Measurements from ENCODE around the gene PAK2. TPM values are rescaled to one million over a fixed set of nuclear protein-coding genes. Genes with fewer than 3 reads are reported as not detected.

Gene PAK2
- total and polyA plus RNA-seq, 2 experiments from 2014 or later = 24.3 to 49.4 TPM

DNA sequence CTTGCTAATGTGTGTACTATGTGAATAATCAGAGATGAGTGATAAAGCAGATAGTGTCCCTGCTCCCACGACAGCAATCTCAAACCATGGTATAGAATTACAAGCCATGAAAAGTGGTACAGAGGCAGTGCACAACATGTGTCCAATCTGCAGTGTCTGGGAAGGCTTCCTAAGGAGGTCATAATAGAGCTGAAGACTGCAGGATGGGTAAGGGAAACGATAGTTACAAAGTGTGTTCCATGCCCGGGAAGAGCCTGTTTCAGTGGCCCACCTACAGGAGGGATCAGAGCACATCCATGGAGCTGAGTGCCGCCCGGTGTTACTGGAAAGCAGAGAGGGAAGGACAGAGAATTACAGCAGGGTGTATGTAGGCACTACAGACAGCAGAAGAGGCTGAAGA lies 48.9 kb downstream of the PAK2 start:
- no peaks in the 10 kb centered on the region for H3K27me3 ChIP-seq (ENCODE audit: insufficient read depth)
- peaks cover 2% of the 10 kb centered on the region for H3K27me3 Mint-ChIP-seq (ENCODE audit: insufficient read depth, low read depth, poor library complexity)
- DNase-seq (ENCODE audit: low spot score) (peak; percentile 18), ATAC-seq (peak; percentile 64)
- peaks cover 18% of the 10 kb centered on the region; the same call in 1 of the 2 replicates for H3K4me1 ChIP-seq (ENCODE audit: insufficient read depth)
- TF ChIP-seq STAT1 (IDR thresholded peaks at IDR 0.05; ENCODE audit: unreplicated experiment) (no peak), CREB1 (CRISPR knock-in tag; IDR thresholded peaks at IDR 0.05; ENCODE audit: low read depth) (no peak), EZH2 (IDR thresholded peaks at IDR 0.05; ENCODE audit: low read depth, unreplicated experiment) (no peak), EZH2phosphoT487 (IDR thresholded peaks at IDR 0.05; ENCODE audit: unreplicated experiment) (no peak), ZNF331 (CRISPR knock-in tag; IDR thresholded peaks at IDR 0.05; ENCODE audit: low read depth) (no peak), JUNB (IDR thresholded peaks at IDR 0.05; ENCODE audit: unreplicated experiment) (no peak), NANOG (IDR thresholded peaks at IDR 0.05; ENCODE audit: borderline replicate concordance) (no peak), ZNF114 (CRISPR knock-in tag; IDR thresholded peaks at IDR 0.05) (no peak), POLR2AphosphoS5 (IDR thresholded peaks at IDR 0.05; ENCODE audit: low read depth) (no peak)
- TF ChIP-seq, protein P1, sequence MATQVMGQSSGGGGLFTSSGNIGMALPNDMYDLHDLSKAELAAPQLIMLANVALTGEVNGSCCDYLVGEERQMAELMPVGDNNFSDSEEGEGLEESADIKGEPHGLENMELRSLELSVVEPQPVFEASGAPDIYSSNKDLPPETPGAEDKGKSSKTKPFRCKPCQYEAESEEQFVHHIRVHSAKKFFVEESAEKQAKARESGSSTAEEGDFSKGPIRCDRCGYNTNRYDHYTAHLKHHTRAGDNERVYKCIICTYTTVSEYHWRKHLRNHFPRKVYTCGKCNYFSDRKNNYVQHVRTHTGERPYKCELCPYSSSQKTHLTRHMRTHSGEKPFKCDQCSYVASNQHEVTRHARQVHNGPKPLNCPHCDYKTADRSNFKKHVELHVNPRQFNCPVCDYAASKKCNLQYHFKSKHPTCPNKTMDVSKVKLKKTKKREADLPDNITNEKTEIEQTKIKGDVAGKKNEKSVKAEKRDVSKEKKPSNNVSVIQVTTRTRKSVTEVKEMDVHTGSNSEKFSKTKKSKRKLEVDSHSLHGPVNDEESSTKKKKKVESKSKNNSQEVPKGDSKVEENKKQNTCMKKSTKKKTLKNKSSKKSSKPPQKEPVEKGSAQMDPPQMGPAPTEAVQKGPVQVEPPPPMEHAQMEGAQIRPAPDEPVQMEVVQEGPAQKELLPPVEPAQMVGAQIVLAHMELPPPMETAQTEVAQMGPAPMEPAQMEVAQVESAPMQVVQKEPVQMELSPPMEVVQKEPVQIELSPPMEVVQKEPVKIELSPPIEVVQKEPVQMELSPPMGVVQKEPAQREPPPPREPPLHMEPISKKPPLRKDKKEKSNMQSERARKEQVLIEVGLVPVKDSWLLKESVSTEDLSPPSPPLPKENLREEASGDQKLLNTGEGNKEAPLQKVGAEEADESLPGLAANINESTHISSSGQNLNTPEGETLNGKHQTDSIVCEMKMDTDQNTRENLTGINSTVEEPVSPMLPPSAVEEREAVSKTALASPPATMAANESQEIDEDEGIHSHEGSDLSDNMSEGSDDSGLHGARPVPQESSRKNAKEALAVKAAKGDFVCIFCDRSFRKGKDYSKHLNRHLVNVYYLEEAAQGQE (IDR thresholded peaks at IDR 0.05; ENCODE audit: unreplicated experiment) = no peak
- TF ChIP-seq, protein P2, sequence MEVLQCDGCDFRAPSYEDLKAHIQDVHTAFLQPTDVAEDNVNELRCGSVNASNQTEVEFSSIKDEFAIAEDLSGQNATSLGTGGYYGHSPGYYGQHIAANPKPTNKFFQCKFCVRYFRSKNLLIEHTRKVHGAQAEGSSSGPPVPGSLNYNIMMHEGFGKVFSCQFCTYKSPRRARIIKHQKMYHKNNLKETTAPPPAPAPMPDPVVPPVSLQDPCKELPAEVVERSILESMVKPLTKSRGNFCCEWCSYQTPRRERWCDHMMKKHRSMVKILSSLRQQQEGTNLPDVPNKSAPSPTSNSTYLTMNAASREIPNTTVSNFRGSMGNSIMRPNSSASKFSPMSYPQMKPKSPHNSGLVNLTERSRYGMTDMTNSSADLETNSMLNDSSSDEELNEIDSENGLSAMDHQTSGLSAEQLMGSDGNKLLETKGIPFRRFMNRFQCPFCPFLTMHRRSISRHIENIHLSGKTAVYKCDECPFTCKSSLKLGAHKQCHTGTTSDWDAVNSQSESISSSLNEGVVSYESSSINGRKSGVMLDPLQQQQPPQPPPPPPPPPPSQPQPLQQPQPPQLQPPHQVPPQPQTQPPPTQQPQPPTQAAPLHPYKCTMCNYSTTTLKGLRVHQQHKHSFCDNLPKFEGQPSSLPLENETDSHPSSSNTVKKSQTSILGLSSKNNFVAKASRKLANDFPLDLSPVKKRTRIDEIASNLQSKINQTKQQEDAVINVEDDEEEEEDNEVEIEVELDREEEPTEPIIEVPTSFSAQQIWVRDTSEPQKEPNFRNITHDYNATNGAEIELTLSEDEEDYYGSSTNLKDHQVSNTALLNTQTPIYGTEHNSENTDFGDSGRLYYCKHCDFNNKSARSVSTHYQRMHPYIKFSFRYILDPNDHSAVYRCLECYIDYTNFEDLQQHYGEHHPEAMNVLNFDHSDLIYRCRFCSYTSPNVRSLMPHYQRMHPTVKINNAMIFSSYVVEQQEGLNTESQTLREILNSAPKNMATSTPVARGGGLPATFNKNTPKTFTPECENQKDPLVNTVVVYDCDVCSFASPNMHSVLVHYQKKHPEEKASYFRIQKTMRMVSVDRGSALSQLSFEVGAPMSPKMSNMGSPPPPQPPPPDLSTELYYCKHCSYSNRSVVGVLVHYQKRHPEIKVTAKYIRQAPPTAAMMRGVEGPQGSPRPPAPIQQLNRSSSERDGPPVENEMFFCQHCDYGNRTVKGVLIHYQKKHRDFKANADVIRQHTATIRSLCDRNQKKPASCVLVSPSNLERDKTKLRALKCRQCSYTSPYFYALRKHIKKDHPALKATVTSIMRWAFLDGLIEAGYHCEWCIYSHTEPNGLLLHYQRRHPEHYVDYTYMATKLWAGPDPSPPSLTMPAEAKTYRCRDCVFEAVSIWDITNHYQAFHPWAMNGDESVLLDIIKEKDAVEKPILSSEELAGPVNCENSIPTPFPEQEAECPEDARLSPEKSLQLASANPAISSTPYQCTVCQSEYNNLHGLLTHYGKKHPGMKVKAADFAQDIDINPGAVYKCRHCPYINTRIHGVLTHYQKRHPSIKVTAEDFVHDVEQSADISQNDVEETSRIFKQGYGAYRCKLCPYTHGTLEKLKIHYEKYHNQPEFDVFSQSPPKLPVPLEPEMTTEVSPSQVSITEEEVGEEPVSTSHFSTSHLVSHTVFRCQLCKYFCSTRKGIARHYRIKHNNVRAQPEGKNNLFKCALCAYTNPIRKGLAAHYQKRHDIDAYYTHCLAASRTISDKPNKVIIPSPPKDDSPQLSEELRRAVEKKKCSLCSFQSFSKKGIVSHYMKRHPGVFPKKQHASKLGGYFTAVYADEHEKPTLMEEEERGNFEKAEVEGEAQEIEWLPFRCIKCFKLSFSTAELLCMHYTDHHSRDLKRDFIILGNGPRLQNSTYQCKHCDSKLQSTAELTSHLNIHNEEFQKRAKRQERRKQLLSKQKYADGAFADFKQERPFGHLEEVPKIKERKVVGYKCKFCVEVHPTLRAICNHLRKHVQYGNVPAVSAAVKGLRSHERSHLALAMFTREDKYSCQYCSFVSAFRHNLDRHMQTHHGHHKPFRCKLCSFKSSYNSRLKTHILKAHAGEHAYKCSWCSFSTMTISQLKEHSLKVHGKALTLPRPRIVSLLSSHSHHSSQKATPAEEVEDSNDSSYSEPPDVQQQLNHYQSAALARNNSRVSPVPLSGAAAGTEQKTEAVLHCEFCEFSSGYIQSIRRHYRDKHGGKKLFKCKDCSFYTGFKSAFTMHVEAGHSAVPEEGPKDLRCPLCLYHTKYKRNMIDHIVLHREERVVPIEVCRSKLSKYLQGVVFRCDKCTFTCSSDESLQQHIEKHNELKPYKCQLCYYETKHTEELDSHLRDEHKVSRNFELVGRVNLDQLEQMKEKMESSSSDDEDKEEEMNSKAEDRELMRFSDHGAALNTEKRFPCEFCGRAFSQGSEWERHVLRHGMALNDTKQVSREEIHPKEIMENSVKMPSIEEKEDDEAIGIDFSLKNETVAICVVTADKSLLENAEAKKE (CRISPR knock-in tag; IDR thresholded peaks at IDR 0.05) = no peak
- TF ChIP-seq, protein P3, sequence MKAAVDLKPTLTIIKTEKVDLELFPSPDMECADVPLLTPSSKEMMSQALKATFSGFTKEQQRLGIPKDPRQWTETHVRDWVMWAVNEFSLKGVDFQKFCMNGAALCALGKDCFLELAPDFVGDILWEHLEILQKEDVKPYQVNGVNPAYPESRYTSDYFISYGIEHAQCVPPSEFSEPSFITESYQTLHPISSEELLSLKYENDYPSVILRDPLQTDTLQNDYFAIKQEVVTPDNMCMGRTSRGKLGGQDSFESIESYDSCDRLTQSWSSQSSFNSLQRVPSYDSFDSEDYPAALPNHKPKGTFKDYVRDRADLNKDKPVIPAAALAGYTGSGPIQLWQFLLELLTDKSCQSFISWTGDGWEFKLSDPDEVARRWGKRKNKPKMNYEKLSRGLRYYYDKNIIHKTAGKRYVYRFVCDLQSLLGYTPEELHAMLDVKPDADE (IDR thresholded peaks at IDR 0.05) = no peak
- TF ChIP-seq, protein P4, sequence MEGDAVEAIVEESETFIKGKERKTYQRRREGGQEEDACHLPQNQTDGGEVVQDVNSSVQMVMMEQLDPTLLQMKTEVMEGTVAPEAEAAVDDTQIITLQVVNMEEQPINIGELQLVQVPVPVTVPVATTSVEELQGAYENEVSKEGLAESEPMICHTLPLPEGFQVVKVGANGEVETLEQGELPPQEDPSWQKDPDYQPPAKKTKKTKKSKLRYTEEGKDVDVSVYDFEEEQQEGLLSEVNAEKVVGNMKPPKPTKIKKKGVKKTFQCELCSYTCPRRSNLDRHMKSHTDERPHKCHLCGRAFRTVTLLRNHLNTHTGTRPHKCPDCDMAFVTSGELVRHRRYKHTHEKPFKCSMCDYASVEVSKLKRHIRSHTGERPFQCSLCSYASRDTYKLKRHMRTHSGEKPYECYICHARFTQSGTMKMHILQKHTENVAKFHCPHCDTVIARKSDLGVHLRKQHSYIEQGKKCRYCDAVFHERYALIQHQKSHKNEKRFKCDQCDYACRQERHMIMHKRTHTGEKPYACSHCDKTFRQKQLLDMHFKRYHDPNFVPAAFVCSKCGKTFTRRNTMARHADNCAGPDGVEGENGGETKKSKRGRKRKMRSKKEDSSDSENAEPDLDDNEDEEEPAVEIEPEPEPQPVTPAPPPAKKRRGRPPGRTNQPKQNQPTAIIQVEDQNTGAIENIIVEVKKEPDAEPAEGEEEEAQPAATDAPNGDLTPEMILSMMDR (conservative IDR thresholded peaks at IDR 0.05; ENCODE audit: low read depth in 2 of 2) = no peak
- peaks cover 9% of the 10 kb centered on the region; the same call in 1 of the 2 replicates for H3K36me3 ChIP-seq (ENCODE audit: insufficient read depth)
- H3K4me2 ChIP-seq = no peak overlapping the region
- peaks cover 7% of the 10 kb centered on the region; the same call in 1 of the 2 replicates for H4K20me1 ChIP-seq (replicated peaks; ENCODE audit: insufficient read depth)
- H3K4me3 ChIP-seq = no peak overlapping the region
- no peak overlapping the region for H3K4me3 Mint-ChIP-seq
- peak overlapping the region; percentile 71 for H3K27ac ChIP-seq (ENCODE audit: low read depth)
- H3F3A ChIP-seq (replicated peaks; ENCODE audit: low read depth) = peaks cover 12% of the 10 kb centered on the region
- peaks cover 31% of the 10 kb centered on the region for H3K9me3 Mint-ChIP-seq
- no peaks in the 10 kb centered on the region for H3K9me2 ChIP-seq (ENCODE audit: insufficient read depth)
- peak overlapping the region; percentile 17; the same call in 1 of the 2 replicates for H3K27ac Mint-ChIP-seq
- peaks cover 76% of the 10 kb centered on the region for H3K36me3 Mint-ChIP-seq (ENCODE audit: low read depth)
- H3K4me1 Mint-ChIP-seq = peaks cover 16% of the 10 kb centered on the region
- peaks cover 90% of the 10 kb centered on the region for H3K79me2 ChIP-seq (replicated peaks; ENCODE audit: insufficient read depth)
- H2AFZ ChIP-seq = no peak overlapping the region

Measured in GM23338 (cell line).